RWPE2 (cell line): ENCODE results near the gene MAGI1.

Source experiments
- ATAC-seq: fragments of 200-7000 bp; cut with Tn5 transposase; 3 replicates; pipeline ENCODE4 v1.9.1; 2021; ENCODE audit warnings: low read depth
- DNase-seq: peaks from one replicate; pipeline ENCODE4 v3.0.0-alpha.2; 2020; ENCODE audit warnings: low spot score
- H3K27ac ChIP-seq: fragments of 450-650 bp; 2 replicates; pipeline ENCODE4 v1.5.1; 2017; ENCODE audit warnings: mild to moderate bottlenecking; ENCODE audit not compliant: poor library complexity, severe bottlenecking
- H3K27me3 ChIP-seq: fragments of 250-450 bp; sonication (Bioruptor Pico); 2 replicates; pipeline ENCODE4 v1.5.1; 2021; ENCODE audit warnings: mild to moderate bottlenecking, moderate library complexity; ENCODE audit not compliant: insufficient read depth, poor library complexity, severe bottlenecking
- H3K36me3 ChIP-seq: fragments of 250-450 bp; sonication (Bioruptor Pico); 2 replicates; pipeline ENCODE4 v1.5.1; 2020; ENCODE audit warnings: low read depth, mild to moderate bottlenecking, moderate library complexity
- H3K4me1 ChIP-seq: fragments of 250-450 bp; sonication (Bioruptor Pico); 2 replicates; pipeline ENCODE4 v1.5.1; 2021; ENCODE audit warnings: mild to moderate bottlenecking, moderate library complexity; ENCODE audit not compliant: insufficient read depth, poor library complexity, severe bottlenecking
- H3K4me3 ChIP-seq: fragments of 250-450 bp; sonication (Bioruptor Pico); 2 replicates; pipeline ENCODE4 v1.5.1; 2021; ENCODE audit warnings: mild to moderate bottlenecking, moderate library complexity; ENCODE audit not compliant: severe bottlenecking
- H3K9me3 ChIP-seq: fragments of 250-450 bp; sonication (Bioruptor Pico); 2 replicates; pipeline ENCODE4 v1.5.1; 2021; ENCODE audit warnings: mild to moderate bottlenecking, moderate library complexity; ENCODE audit not compliant: severe bottlenecking
- CTCF ChIP-seq: fragments of 450-650 bp; IDR thresholded peaks from one replicate; pipeline ENCODE4 v1.5.1; 2017; ENCODE audit warnings: mild to moderate bottlenecking, moderate library complexity; ENCODE audit not compliant: poor library complexity, severe bottlenecking

The MAGI1 gene

DNA sequence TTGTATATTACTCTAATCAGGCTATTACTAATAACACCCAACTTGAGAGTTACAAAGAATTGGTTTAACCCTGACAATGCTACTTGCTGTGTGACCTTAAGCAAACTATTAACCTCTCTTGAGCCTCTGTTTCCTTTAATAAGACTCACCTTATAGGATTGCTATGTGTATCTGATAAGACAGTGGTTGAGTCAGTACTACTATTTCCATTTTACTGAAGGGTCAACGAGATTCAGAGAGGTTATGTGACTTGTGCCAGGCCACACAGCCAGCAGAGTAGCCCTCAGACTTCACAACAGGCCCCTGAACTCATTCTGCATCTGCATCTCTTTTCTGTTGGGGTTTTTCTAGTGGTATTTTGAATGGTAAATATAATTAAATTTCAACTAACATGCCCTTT, 420.1 kb downstream of the MAGI1 start:
- no peak for DNase-seq
- H3K9me3 ChIP-seq: no peaks in the 10 kb centered on the region
- no peaks in the 10 kb centered on the region for H3K36me3 ChIP-seq
- no peaks in the 10 kb centered on the region for H3K4me1 ChIP-seq
- no peaks in the 10 kb centered on the region for H3K27me3 ChIP-seq
- ATAC-seq: no peak
- no peak for TF ChIP-seq CTCF
- no peak overlapping the region for H3K27ac ChIP-seq
- H3K4me3 ChIP-seq: no peak overlapping the region

DNA sequence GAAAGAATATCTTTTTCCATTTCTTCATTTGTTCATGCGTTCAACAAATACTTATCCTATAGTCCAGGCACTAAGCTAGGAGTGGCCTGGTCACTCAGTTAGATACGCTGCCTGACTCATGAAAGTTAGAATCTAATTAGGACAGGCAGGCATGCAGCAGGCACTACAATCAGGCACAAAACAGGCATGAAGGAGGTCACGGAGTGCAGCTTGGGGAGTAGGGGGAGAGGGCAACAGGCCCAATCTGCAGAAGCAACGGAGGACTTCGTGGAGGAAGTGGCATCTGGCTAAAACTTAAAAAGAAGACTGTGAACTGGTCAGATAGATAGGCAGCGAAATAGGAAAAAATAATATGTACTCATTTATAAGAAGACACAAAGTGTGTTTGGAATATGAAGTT, 420.9 kb downstream of the MAGI1 start:
- DNase-seq: no peak
- ATAC-seq: no peak
- no peak for TF ChIP-seq CTCF
- no peak overlapping the region for H3K4me3 ChIP-seq
- H3K4me1 ChIP-seq: no peaks in the 10 kb centered on the region
- no peaks in the 10 kb centered on the region for H3K27me3 ChIP-seq
- H3K36me3 ChIP-seq: no peaks in the 10 kb centered on the region
- no peak overlapping the region for H3K27ac ChIP-seq
- H3K9me3 ChIP-seq: no peaks in the 10 kb centered on the region

DNA sequence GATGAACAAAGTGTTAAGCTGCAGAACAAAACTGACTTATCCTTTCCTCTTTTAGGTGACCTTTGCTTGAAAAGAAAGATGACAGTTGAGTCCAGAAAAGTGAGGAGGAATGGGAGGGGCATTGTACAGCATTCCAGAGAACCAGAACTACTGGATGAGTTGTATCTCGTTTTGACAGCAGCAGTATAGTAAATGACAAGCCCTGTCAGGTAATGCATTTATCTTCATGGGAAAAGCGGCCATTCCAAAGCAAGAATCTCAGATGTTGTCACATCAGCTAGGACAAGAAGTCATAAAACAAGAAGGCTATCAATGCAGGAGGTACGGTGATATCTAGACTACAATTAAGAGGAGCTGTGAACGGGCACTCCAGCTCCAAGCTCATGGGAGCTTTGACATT, 421.5 kb downstream of the MAGI1 start:
- Histone ChIP-seq H3K27ac (no peak overlapping the region), H3K4me1 (no peaks in the 10 kb centered on the region), H3K9me3 (no peaks in the 10 kb centered on the region), H3K36me3 (no peaks in the 10 kb centered on the region), H3K27me3 (no peaks in the 10 kb centered on the region), H3K4me3 (no peak overlapping the region)
- ATAC-seq (no peak), DNase-seq (no peak)
- TF ChIP-seq CTCF: no peak

- no peak overlapping the region for H3K4me3 ChIP-seq
- TF ChIP-seq CTCF: no peak
- DNase-seq (no peak), ATAC-seq (no peak)
- H3K27ac ChIP-seq: no peak overlapping the region
- no peaks in the 10 kb centered on the region for H3K9me3 ChIP-seq
- H3K27me3 ChIP-seq: no peaks in the 10 kb centered on the region
- no peaks in the 10 kb centered on the region for H3K4me1 ChIP-seq
- H3K36me3 ChIP-seq: no peaks in the 10 kb centered on the region
Observed at GRCh38 chr3:65616563-65616962, 422.2 kb downstream of the MAGI1 start.

GRCh38 chr3:65615329-65615728, 423.4 kb downstream of the MAGI1 start:
- Histone ChIP-seq H3K9me3 (no peaks in the 10 kb centered on the region), H3K36me3 (no peaks in the 10 kb centered on the region), H3K27me3 (no peaks in the 10 kb centered on the region), H3K4me1 (no peaks in the 10 kb centered on the region), H3K27ac (no peak overlapping the region), H3K4me3 (no peak overlapping the region)
- no peak for TF ChIP-seq CTCF
- no peak for ATAC-seq
- DNase-seq: no peak
